GM19372 (cell line): Measurements from ENCODE around the gene ZNF580.

Experiments used
- ATAC-seq: cut with Tn5 transposase; IDR thresholded peaks from one replicate; pipeline ENCODE4 v1.9.1; 2021; ENCODE audit warnings: mild to moderate bottlenecking, low read depth, moderate library complexity; ENCODE audit not compliant: unreplicated experiment

The ZNF580 gene

GRCh38 chr19:55605637-55606470, 34.9 kb upstream of the ZNF580 start, which contains the start of gene ZNF865:
Gene ZNF865, plus strand, starts transcription at chr19:55605647. Its CDS starts 7,972 bp downstream, at chr19:55613619.
- no peak for ATAC-seq

GRCh38 chr19:55606471-55606787, 34.4 kb upstream of the ZNF580 start:
- ATAC-seq = no peak

GRCh38 chr19:55606817-55607216, 34.0 kb upstream of the ZNF580 start:
- ATAC-seq = no peak

- no peak for ATAC-seq
These were observed 31.5 kb upstream of the ZNF580 start for GRCh38 chr19:55609326-55609725.

- ATAC-seq = no peak
These were observed 29.4 kb upstream of the ZNF580 start for GRCh38 chr19:55611300-55611982.

GRCh38 chr19:55611983-55612645, 28.7 kb upstream of the ZNF580 start:
- no peak for ATAC-seq

GRCh38 chr19:55613396-55613795, 27.4 kb upstream of the ZNF580 start:
- ATAC-seq = no peak

GRCh38 chr19:55613930-55614710, 26.7 kb upstream of the ZNF580 start:
- no peak for ATAC-seq

GRCh38 chr19:55614711-55615542, 25.9 kb upstream of the ZNF580 start:
- no peak for ATAC-seq

- no peak for ATAC-seq
These were observed 25.0 kb upstream of the ZNF580 start for GRCh38 chr19:55615543-55616394.

GRCh38 chr19:55616395-55616875, 24.4 kb upstream of the ZNF580 start:
- no peak for ATAC-seq

GRCh38 chr19:55617426-55617825, 23.4 kb upstream of the ZNF580 start:
- no peak for ATAC-seq

- ATAC-seq = no peak
These were observed 22.4 kb upstream of the ZNF580 start for GRCh38 chr19:55618426-55618825.

GRCh38 chr19:55619286-55619685, 21.5 kb upstream of the ZNF580 start:
- ATAC-seq = no peak

GRCh38 chr19:55620410-55621204, 20.2 kb upstream of the ZNF580 start:
- no peak for ATAC-seq

GRCh38 chr19:55621205-55621672, 19.6 kb upstream of the ZNF580 start:
- ATAC-seq = no peak

GRCh38 chr19:55621673-55622231, 19.1 kb upstream of the ZNF580 start:
- no peak for ATAC-seq
